DOHH2 (cell line): Measurements from ENCODE around the gene PRDM5.

ENCODE experiments used
- EZH2phosphoT487 ChIP-seq: fragments of 200-600 bp; sonication (generic); IDR thresholded peaks from 2 replicates; pipeline ENCODE4 v1.6.1; 2017; ENCODE audit warnings: borderline replicate concordance, mild to moderate bottlenecking, antibody characterized with exemption, low read length, moderate library complexity, mixed read lengths
- TF ChIP-seq, protein P1 (sequence below): fragments of 200-600 bp; sonication (generic); IDR thresholded peaks from one replicate; pipeline ENCODE4 v1.5.1; 2014; ENCODE audit warnings: antibody characterized with exemption, mild to moderate bottlenecking, low read depth, low read length; ENCODE audit not compliant: poor library complexity, severe bottlenecking

GRCh38 chr4:120724656-120725055 is 197.9 kb downstream of the PRDM5 start:
- TF ChIP-seq, protein P1, sequence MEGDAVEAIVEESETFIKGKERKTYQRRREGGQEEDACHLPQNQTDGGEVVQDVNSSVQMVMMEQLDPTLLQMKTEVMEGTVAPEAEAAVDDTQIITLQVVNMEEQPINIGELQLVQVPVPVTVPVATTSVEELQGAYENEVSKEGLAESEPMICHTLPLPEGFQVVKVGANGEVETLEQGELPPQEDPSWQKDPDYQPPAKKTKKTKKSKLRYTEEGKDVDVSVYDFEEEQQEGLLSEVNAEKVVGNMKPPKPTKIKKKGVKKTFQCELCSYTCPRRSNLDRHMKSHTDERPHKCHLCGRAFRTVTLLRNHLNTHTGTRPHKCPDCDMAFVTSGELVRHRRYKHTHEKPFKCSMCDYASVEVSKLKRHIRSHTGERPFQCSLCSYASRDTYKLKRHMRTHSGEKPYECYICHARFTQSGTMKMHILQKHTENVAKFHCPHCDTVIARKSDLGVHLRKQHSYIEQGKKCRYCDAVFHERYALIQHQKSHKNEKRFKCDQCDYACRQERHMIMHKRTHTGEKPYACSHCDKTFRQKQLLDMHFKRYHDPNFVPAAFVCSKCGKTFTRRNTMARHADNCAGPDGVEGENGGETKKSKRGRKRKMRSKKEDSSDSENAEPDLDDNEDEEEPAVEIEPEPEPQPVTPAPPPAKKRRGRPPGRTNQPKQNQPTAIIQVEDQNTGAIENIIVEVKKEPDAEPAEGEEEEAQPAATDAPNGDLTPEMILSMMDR = no peak
- no peak for TF ChIP-seq EZH2phosphoT487
